HEK293T (cell line): ENCODE measurements around the gene CKLF.
A peak's percentile ranks its signal among the peaks of the same experiment; 100 is the strongest.

Experiments
- CTCF ChIA-PET: fragments of 350-600 bp; formaldehyde crosslinking; extraction: SDS; loops from one replicate; lab custom pipeline; 2021; ENCODE audit warnings: antibody characterized with exemption, inconsistent platforms; lab: Yijun Ruan, JAX
- POLR2A ChIA-PET: fragments of 350-600 bp; formaldehyde crosslinking; extraction: SDS; loops from one replicate; lab custom pipeline; 2020; ENCODE audit warnings: antibody characterized with exemption, inconsistent platforms; lab: Yijun Ruan, JAX
- DNase-seq: peaks from one replicate; pipeline ENCODE4 v3.0.0; 2012; ENCODE audit warnings: mixed read lengths; ENCODE audit errors: extremely low spot score
- ARNT ChIP-seq: fragments of 450-650 bp; IDR thresholded peaks from 2 replicates; pipeline ENCODE4 v1.6.1; 2017; ENCODE audit warnings: mild to moderate bottlenecking
- BHLHE40 ChIP-seq: fragments of 450-650 bp; IDR thresholded peaks from 2 replicates; pipeline ENCODE4 v1.6.1; 2016; ENCODE audit warnings: mild to moderate bottlenecking, moderate library complexity, borderline replicate concordance
- ELF4 ChIP-seq: fragments of 450-650 bp; IDR thresholded peaks from 2 replicates; pipeline ENCODE4 v1.6.1; 2017; ENCODE audit warnings: antibody characterized with exemption
- FOXA1 ChIP-seq: fragments of 450-650 bp; IDR thresholded peaks from 2 replicates; pipeline ENCODE4 v1.6.1; 2016; ENCODE audit warnings: mild to moderate bottlenecking
- FOXK2 ChIP-seq: fragments of 450-650 bp; IDR thresholded peaks from 2 replicates; pipeline ENCODE4 v1.6.1; 2016; ENCODE audit warnings: mild to moderate bottlenecking
- FOXM1 ChIP-seq: fragments of 450-650 bp; IDR thresholded peaks from 2 replicates; pipeline ENCODE4 v1.6.1; 2017; ENCODE audit warnings: mild to moderate bottlenecking, borderline replicate concordance
- HDGF ChIP-seq: fragments of 450-650 bp; IDR thresholded peaks from 2 replicates; pipeline ENCODE4 v1.6.1; 2017; ENCODE audit warnings: antibody characterized with exemption, borderline replicate concordance
- L3MBTL2 ChIP-seq: fragments of 450-650 bp; conservative IDR thresholded peaks from 2 replicates; pipeline ENCODE4 v1.6.1; 2016; ENCODE audit warnings: mild to moderate bottlenecking
- LEF1 ChIP-seq: fragments of 450-650 bp; IDR thresholded peaks from 2 replicates; pipeline ENCODE4 v1.6.1; 2017; ENCODE audit warnings: mild to moderate bottlenecking, borderline replicate concordance
- NFRKB ChIP-seq: fragments of 450-650 bp; IDR thresholded peaks from 2 replicates; pipeline ENCODE4 v1.6.1; 2016; ENCODE audit warnings: mild to moderate bottlenecking, moderate library complexity
- SP1 ChIP-seq: fragments of 450-650 bp; IDR thresholded peaks from 2 replicates; pipeline ENCODE4 v1.6.1; 2017
- SUZ12 ChIP-seq: fragments of 450-650 bp; IDR thresholded peaks from 2 replicates; pipeline ENCODE4 v1.6.1; 2016; ENCODE audit warnings: mild to moderate bottlenecking
- TARDBP ChIP-seq: fragments of 450-650 bp; IDR thresholded peaks from 2 replicates; pipeline ENCODE4 v1.6.1; 2016
- ZNF384 ChIP-seq: fragments of 450-650 bp; IDR thresholded peaks from 2 replicates; pipeline ENCODE4 v1.6.1; 2016
- TF ChIP-seq, protein P1 (sequence below): fragments of 450-650 bp; IDR thresholded peaks from 2 replicates; pipeline ENCODE4 v1.6.1; 2016

Gene CKLF

DNA sequence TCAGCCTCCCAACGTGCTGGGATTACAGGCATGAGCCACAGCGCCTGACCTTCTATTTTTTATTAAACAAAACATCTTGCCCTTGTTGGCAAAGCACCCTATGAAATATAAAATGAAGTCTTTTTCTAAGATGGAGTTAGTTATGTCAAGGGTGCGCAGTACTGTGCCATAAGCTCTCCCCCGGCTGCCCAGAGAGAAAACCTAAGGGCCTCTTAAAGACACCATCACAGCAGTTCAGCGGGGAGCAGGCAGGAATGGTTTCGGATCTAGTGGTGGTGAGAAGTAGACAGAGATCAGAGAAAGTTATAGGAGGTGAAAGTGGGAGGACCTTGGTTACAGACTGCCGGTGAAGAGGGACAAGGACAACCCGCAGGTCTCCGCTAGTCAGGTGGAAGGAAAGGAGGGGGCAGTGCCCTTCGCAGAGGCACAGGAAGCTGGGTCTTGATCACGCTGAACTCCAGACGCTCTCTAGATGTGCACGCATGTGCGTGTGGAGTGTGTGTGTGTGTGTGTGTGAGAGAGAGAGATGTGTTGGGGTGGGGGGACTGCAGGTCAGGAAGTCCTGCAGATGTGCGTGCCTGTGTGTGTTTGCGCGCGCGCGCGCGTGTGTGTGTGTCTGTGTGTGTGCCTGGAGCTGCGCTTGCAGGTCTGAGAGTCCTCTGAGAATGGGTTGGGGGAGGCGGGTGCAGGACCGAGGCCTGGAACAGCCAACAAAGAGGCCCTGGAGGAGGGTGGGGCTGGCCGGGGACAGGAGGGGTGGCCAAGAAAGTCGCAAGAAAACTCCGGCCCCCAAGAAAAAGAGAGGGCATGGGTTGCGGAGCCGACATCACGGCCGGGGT lies 51.4 kb downstream of the CKLF start:
- ChIA-PET CTCF (no interaction called here), POLR2A (interaction anchor here (0.8 to 1.3 kb wide), 4 partner anchors 16 to 227 kb away, joined by 3 to 7 read pairs (median 4); partner anchors contain the start of genes CKLF and NAE1)
- TF ChIP-seq TARDBP (0 out of 2 replicates have a peak, but pooled peaks have one; percentile 58), LEF1 (no peak), HDGF (no peak), L3MBTL2 (0 out of 2 replicates have a peak, but pooled peaks have one; percentile 6)
- peak; percentile 57 for DNase-seq

DNA sequence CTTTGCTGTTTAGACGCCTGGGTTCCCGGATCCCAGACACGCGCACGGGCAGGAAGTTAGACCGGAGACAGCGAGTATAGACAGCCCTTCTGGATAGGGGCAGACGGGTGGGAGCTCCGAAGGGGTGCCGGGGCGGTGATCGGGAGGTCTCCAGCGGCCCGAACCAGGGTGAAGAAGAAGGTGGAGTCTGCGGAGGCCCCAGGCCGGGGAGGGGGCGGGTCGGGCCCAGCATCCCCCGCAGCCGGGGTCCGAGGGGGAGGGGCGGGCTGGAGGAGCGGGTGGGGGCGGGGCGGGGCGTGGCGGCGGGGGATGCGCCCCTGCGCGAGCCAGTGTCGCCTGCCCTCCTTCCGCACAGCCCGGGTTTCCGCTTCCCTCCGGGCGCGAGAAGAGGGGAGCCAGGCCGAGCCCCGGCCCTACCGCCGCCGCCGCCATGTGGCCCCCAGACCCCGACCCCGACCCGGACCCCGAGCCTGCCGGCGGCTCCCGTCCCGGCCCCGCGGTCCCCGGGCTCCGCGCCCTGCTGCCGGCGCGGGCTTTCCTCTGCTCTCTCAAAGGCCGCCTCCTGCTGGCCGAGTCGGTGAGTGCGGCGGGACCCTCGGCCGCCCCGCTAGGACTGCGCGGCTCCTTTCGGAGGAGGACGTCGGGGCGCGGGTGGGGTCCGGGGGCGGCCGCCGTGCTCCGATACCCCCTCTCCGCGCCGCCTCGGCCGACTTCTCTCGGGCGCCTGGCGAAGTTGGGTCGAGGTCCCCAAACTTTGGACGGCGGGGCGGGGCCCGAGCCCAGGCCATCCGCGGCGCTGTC lies 52.2 kb downstream of the CKLF start, which contains the start of gene CMTM3:
Gene CMTM3 (plus strand): TSS at position 329 of the 801 bp plus-strand sequence. CDS start 102 bp downstream, at position 431.
- peak; percentile 82 for DNase-seq
- CTCF ChIA-PET: interaction anchor here (0.6 kb wide), 2 partner anchors 45 to 721 kb away, joined by 3 read pairs; no protein-coding TSS in a partner anchor
- POLR2A ChIA-PET: interaction anchor here (1.0 to 1.3 kb wide), 3 partner anchors 16 to 53 kb away, joined by 3 to 7 read pairs (median 5); partner anchors contain the start of gene CKLF
- TF ChIP-seq FOXA1 (no peak), NFRKB (no peak)

DNA sequence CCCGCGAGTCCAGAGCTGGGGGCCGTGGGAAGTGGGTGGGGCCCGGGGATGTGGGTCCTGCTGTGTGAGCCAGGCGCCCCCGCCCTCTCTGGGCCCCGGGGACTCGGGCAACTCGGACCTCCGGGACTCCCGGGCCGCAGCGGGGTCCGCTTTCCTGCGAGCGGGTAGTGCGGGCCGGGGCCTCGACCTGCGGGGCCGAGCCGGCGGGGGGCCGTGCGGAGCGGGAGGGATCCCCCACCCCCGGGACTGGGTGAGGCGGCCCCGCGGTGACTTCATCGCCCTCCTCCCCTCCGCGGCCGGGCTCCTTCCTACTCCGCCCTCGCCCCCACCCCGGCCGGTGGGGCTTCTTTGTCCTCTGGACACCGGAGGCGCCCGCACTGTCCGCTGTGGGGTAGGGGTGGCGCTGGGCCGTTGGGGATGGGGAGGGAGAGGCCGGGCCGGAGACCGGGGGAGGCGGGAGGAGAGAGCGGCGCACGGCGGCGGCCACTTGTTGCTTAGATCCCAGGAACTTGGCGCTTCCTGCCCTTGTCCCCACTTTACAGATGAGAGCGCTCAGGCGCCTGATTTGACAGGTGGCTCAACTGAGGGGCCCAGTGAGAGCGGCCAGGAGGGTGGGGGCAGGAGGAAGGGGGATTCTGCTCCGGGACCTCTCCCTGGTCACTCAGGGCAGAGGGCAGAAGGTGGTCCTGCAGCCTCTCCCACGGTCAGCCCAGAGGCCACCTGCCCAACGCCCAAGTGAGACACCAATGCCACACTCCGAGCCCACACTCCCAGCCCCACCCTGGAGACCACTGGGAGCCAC lies 53.0 kb downstream of the CKLF start:
- CTCF ChIA-PET: interaction anchor here (0.6 kb wide), 2 partner anchors 46 to 721 kb away, joined by 3 read pairs; no protein-coding TSS in a partner anchor
- no peak for TF ChIP-seq L3MBTL2
- TF ChIP-seq FOXA1: no peak
- no peak for TF ChIP-seq ARNT
- TF ChIP-seq SUZ12: no peak
- TF ChIP-seq ZNF384: no peak
- TF ChIP-seq SP1: no peak
- TF ChIP-seq HDGF: no peak
- no peak for TF ChIP-seq FOXM1
- peak; percentile 47 for DNase-seq
- POLR2A ChIA-PET: no interaction called here

DNA sequence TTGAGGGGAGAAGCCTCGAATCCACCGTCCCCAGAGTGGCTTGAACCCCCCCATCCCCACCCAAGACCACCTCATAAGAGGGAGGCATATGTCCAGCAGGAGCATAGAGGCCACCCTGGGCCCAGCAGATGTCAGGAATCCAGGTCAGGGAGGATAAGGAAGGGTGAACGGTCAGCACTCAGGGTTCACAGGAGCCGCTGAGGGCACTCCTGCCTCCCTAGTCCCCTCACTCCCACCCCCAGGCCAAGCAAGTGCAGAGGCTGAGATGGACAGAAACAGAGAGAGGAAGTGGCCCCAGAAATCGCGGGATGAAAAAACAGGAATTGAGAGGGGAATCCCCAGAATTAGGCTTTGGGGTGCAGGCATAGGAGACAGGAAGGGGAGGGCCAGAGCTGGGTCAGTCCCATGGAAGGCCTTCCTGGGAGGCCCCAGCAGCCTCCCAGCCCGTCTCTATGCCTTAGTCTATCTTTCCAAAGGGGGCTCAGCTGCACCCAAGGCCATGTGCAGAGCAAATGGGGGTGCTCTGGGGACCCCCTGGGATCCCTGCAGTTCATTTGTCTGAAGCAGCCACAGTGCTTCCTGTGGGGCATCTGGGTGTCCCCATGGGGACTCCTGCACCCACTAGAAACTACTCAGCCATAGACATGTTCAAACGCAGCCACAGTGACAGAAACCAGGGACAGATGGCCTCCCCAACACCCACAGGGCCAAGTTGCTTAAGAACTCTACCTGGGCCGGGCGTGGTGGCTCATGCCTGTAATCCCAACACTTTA lies 53.8 kb downstream of the CKLF start:
- no peak for DNase-seq
- TF ChIP-seq L3MBTL2 (no peak), FOXK2 (no peak), HDGF (no peak), FOXM1 (no peak), ARNT (no peak), SUZ12 (no peak), LEF1 (no peak), FOXA1 (no peak), NFRKB (no peak), BHLHE40 (no peak)
- TF ChIP-seq, protein P1, sequence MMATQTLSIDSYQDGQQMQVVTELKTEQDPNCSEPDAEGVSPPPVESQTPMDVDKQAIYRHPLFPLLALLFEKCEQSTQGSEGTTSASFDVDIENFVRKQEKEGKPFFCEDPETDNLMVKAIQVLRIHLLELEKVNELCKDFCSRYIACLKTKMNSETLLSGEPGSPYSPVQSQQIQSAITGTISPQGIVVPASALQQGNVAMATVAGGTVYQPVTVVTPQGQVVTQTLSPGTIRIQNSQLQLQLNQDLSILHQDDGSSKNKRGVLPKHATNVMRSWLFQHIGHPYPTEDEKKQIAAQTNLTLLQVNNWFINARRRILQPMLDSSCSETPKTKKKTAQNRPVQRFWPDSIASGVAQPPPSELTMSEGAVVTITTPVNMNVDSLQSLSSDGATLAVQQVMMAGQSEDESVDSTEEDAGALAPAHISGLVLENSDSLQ: no peak
- ChIA-PET POLR2A (no interaction called here), CTCF (no interaction called here)

DNA sequence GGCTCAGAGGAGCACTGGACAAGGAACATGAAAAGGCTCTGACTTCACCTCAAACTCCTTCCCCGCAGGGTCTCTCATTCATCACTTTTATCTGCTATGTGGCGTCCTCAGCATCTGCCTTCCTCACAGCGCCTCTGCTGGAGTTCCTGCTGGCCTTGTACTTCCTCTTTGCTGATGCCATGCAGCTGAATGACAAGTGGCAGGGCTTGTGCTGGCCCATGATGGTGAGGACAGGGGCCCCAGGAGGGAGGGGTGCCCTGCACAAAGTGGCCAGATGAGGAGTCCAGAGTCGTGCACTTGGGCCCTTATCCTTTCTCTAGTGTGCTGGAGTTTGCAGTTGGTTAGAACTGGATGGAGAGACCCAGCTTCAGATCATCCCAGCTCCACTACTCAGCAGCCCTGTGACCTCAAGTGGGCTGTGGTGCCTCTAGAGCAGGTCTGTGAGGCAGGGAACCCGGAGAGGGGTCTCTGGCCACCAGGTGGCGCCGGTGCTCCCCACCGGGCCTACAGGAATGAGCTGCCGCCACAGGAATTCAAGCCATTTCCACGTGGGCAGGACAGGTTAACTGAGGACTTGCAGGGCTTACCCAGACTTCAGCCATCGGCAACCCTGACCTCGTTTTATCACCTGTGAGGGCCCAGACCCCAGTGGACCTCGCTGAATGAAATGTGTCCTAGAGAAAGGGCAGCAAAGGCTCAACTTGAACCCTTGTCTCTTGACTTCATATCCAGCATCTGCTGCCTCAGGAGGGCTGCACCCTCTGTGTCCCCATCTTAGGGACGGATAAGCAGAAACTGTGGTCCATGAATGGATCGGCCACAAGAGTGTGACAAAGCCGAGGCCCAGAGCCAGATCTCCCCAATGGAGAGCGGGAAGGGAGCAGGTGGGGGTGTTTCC lies 56.1 kb downstream of the CKLF start:
- ChIA-PET POLR2A (interaction anchor here (0.6 kb wide), 1 partner anchor 9 kb away, joined by 3 read pairs; no protein-coding TSS in a partner anchor), CTCF (interaction anchor here (0.5 to 2.6 kb wide), 24 partner anchors 9 to 282 kb away, joined by 3 to 38 read pairs (median 4); partner anchors contain the start of gene DYNC1LI2)
- no peak for TF ChIP-seq FOXK2
- no peak for TF ChIP-seq BHLHE40
- no peak for TF ChIP-seq HDGF
- TF ChIP-seq LEF1: no peak
- TF ChIP-seq L3MBTL2: 0 out of 2 replicates have a peak, but pooled peaks have one; percentile 41
- no peak for TF ChIP-seq FOXA1
- no peak for TF ChIP-seq NFRKB
- no peak for TF ChIP-seq ELF4
- peak; percentile 90 for DNase-seq
